HG03378 (cell line): ENCODE data around the gene RBPJL.

Source experiments
- ATAC-seq: cut with Tn5 transposase; IDR thresholded peaks from one replicate; pipeline ENCODE4 v1.9.1; 2021; ENCODE audit warnings: mild to moderate bottlenecking, moderate library complexity; ENCODE audit not compliant: unreplicated experiment

Gene RBPJL, protein sequence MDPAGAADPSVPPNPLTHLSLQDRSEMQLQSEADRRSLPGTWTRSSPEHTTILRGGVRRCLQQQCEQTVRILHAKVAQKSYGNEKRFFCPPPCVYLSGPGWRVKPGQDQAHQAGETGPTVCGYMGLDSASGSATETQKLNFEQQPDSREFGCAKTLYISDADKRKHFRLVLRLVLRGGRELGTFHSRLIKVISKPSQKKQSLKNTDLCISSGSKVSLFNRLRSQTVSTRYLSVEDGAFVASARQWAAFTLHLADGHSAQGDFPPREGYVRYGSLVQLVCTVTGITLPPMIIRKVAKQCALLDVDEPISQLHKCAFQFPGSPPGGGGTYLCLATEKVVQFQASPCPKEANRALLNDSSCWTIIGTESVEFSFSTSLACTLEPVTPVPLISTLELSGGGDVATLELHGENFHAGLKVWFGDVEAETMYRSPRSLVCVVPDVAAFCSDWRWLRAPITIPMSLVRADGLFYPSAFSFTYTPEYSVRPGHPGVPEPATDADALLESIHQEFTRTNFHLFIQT

GRCh38 chr20:45306431-45306982, at the start of gene RBPJL:
TSS of gene RBPJL (plus strand) at chr20:45306840. CDS start at chr20:45306923, 83 bp downstream.
- no peak for ATAC-seq

- ATAC-seq = no peak
Measured at GRCh38 chr20:45257161-45257560, 49.5 kb upstream of the RBPJL start.

DNA sequence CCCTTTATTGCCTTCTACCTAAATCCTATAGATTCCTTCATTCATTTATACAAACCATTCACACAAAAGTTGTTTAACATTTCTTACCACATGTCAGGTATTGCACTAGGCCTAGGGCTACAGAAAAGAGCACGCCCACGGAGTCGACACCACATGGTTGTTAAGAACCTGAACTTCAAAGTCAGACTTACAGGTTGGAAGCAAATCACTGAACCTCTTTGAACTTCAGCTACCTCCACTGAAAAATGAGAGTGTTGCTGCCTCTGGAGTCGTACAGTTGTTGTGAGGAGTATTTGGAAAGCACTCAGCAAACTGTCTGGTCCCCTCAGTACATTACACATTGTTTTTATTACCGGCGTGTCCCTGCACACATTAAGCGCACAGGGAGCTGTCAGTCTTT, 48.9 kb upstream of the RBPJL start:
- ATAC-seq = no peak

DNA sequence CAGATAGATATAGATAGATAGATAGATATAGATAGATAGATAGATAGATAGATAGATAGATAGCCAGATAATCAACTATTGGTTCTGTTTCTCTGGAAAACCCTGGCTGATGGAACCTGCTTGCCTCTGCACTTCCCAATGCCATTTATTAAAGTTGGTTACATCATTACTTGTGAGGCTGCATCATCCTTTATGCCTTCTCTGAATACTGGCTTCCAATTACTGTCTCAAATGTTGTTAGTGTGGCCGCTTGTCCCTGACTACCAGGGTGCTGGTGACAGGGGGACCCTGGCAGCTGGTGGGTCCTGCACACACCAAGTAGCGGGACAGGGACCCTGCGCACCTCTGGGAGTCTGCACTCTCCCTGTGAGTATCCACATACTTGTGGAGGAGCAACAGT, 48.4 kb upstream of the RBPJL start:
- no peak for ATAC-seq

DNA sequence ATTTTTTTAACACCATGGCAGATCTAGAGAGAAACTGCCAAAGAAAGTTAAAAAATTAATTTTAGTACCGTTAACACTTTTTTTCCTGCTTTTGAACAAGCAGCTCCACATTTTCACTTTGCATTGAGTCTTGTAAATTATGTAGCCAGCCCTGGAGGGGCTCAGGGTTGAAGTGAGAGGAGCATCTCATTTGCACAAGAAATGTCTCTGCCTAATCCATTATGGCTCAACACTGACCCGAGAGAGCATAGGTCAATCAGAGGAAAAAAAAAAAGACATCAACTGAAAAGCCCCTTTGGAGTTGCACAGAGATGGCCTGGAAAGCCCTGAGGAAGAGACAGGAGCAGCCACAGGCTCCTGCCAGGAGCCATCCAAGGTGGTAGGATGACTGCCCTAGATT, 48.0 kb upstream of the RBPJL start:
- no peak for ATAC-seq

DNA sequence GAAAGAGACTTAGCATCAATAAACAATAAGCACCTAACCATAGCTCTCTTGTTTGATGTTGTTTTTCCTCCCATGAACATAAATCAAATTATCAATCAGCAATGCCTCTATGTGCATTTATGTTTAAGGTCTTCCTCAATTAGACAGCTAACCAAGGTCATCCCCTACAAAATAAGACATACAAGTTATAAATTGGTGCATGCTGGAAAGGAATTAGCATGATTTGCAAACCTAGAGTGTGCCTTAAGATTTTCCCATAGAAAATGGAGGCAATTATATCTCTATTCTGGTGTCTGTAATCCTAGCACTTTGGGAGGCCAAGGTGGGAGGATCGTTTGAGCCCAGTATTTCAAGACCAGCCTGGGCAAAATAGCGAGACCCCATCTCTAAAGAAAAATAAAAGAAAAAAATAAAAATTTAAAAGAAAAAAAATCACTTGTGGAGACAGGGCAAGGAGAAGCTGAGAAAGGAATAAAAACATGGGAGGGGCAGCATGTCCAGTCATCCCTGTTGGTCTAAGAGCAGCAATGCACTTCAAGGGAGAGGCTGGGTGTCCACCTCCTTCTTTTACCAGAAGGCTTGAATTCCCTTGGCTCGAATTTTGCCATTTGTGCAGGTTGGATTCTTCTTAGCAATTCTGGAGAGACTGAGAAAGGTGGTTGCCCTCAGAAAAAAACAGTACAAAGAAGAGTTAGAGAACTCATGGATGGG, 42.9 kb upstream of the RBPJL start:
- ATAC-seq = no peak

DNA sequence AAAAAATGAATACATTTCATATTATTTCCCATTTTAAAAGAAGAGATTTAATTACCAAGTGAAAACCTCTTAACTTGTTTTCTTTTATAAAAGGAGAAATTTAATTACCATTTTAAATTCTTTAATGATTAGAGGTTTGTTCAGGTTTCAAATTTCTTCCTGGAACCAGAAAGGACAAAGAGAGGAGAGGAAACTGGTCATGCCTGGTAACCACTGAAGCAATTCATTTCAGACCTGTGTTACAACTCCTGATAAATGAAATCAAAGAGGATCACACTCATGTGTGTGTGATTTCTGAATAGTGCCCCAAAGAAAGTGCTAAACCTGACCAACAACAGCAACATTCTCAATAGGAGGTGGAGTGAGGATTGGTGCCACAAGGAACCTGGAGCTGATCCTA, 39.7 kb upstream of the RBPJL start:
- no peak for ATAC-seq

- ATAC-seq = no peak
Measured at GRCh38 chr20:45268531-45268930, 38.1 kb upstream of the RBPJL start.

- no peak for ATAC-seq
Measured at GRCh38 chr20:45269056-45269455, 37.6 kb upstream of the RBPJL start.

GRCh38 chr20:45269754-45270270, 36.8 kb upstream of the RBPJL start:
- no peak for ATAC-seq

- no peak for ATAC-seq
Measured at GRCh38 chr20:45275338-45275737, 31.3 kb upstream of the RBPJL start.

DNA sequence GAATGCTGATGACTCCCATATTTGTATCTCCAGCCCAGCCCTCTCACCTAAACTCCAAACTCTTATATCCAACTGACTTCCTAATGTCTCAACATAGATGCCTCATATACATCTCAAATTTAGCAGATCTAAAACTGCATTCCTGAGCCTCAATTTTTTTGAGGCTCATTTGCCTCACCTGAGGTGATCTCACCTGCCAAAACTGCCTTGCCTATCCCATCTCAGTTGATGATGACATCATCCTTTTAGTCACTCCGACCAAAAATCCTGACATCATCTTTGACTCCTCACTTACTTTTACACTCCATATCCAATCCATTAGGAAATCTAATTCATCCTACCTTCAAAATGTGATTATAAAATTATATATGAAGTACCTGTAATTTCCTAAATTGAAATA, 26.6 kb upstream of the RBPJL start:
- ATAC-seq = no peak

- no peak for ATAC-seq
Measured at GRCh38 chr20:45282700-45283550, 23.7 kb upstream of the RBPJL start.

DNA sequence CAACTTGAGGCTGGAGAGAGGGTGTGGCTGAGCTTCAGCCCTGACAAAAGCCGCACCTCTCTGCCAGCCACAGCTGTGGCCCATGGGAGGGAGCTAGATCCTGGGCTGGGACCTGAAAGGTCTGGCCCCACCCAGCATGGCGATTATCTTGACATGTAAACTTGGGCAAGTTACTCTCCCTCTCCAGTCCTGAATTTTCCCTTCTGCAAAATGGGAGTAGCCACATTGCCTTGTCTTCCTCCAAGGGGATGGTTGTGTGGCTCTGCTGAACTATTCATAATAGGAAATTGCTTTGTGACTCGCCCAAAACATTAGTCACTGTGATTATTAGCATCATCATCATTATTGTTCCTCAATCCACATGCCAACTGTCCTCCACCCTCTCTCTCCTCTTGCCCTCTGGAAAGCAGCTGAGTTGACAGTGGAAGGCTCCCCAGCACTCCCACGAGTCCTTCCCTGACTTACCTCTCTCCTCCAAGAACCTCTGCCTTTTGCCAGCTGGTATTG, 23.0 kb upstream of the RBPJL start:
- no peak for ATAC-seq

DNA sequence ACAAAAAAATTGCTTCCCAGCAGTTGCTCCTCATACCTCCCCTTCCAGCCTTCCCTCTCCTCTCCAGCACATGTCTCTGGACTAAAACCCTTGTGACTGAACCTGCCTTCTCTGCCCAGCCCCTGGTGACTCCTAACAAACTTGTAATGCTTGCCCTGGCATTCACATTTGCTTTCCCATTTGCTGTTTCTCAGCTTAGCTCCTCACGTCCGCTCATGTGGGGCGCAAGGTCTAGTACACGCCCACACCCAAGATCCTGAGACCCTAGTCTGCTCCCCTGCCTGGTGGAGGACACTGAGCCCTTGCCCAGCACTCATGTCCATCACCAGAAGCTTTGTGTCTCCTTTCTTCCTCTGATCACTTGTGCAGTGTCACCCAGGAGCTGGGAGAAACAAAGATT, 18.3 kb upstream of the RBPJL start:
- ATAC-seq = no peak

DNA sequence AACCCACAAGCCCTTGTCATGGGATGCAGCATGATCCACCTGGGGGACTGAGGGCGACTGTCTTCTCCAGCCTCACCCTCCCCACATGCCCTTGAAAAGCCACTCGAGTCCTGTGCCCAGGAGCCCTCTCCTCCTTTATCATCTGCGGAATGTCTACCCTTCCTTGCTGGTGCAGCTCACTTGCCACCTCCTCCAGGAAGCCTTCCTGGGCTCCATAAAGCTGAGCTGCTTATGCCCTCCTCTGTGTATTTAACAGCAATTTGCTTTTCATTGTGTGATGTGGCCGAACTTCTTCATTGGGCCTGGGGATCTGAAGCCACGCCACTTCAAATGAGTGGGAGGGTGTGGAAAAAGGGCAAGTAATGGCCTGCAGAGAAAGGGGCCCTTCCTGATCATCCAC, 17.8 kb upstream of the RBPJL start:
- ATAC-seq = no peak

GRCh38 chr20:45289942-45290676, 16.5 kb upstream of the RBPJL start:
- no peak for ATAC-seq

- no peak for ATAC-seq
Measured at GRCh38 chr20:45290677-45291355, 15.8 kb upstream of the RBPJL start.

DNA sequence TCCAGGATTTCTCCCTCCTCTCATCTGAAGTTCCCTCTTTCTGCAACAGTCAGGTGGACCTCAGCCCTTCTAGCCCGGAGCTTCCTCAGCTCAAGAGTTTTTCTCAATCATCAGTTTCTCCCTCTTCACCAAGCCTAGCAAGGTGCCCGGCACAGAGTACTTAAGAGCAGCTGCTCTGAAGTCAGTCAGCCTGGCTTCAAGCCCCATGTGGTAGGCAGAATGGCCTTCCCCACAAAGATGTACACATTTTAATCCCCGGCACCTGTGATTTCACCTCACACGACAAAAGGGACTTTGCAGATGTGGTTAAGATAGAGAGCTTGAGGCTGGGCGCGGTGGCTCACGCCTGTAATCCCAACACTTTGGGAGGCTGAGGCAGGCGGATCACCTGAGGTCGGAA, 15.1 kb upstream of the RBPJL start:
- no peak for ATAC-seq
